Heart left ventricle (tissue), 13 donors: Measurements from ENCODE around the gene CSRP1.

Source experiments
- POLR2A ChIP-seq, 2 donors: fragments of 450-650 bp; IDR thresholded peaks; one replicate each; pipeline ENCODE4 v1.6.1; 2017; ENCODE audit warnings: antibody characterized with exemption in 2 of 2, mild to moderate bottlenecking in 2 of 2, moderate library complexity in 2 of 2
- TF ChIP-seq, protein P1 (sequence below), 12 donors: fragments of 200-600 bp; sonication (generic) in 4 of 12; IDR thresholded peaks; one replicate each; pipeline versions ENCODE4 v1.5.0 to v1.8.0; 2018 to 2022; ENCODE audit warnings: antibody characterized with exemption in 12 of 12, mild to moderate bottlenecking in 5 of 12
- donor health status: ischemic (EF 13 %, LVEDD 7.1; RV severe dilation, severe dysfunction).
- donor health status: DM: no; HTN: yes; CAD: no.
- donor health status: DM: no; HTN: no; CAD: no.
- donor health status: ischemic (EF 25% LVEDD 6.9; RV normal size, moderate dysfunction).
- donor health status: ischemic (EF 25% LVEDD 5.7; RV mildly dilated, moderate dysfunction).
- donor health status: ischemic (EF 35%, LVEDD 5.7; RV mildly dilated, moderate dysfunction).
- donor health status: nonischemic (EF 11% LVEDD 7.7; RV severe dilation, severe dysfunction).
- donor health status: DM: yes; HTN: yes; CAD: no.
- donor health status: PGD.
- donor health status: ischemic (EF 29% LVEDD 5.4; RV normal size, mild dysfunction).
- donor health status: nonischemic (EF 23%, LVEDD 6.1; RV moderate dilation, normal function).

DNA sequence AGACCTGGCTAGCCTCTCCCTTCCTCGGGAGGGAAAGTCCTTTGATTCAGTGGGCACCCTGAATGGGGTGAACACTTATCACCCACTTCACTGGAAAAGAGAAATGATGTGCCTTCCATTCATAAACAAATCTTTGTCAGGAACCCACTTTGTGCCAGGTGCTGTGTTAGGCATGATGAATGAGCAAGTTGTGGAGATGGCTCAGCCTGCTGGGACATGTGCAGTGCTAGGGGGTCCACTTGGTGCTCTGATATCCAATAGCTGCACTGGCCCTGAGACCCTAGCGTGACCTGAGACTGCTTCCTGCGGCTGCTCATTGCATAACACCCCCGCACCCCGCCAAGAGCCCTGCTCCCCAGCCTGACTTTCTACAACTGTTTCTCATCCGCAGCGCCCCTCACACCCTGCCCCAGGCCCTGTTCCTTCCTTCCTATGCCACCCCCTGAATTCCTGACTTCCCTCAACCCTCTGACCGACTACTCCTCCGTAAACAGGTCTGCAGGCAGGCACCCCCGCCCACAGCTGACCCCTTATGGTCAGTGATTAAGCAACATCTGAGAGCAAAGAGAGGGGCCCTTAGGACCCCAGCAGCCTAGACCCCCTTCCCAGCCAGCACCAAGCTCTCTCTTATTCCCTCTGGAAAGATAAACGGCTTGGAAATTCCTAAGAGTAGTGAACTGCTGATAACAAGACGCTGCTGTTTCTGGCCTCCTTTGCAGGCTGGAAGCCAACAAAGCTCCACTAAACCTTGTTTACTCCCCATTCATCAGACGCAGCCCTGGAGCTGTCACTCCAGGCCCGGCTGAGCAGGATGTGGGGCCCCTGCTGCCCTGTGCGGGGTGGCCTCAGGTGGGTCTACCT is 12.9 kb downstream of the CSRP1 start:
- TF ChIP-seq, protein P1, sequence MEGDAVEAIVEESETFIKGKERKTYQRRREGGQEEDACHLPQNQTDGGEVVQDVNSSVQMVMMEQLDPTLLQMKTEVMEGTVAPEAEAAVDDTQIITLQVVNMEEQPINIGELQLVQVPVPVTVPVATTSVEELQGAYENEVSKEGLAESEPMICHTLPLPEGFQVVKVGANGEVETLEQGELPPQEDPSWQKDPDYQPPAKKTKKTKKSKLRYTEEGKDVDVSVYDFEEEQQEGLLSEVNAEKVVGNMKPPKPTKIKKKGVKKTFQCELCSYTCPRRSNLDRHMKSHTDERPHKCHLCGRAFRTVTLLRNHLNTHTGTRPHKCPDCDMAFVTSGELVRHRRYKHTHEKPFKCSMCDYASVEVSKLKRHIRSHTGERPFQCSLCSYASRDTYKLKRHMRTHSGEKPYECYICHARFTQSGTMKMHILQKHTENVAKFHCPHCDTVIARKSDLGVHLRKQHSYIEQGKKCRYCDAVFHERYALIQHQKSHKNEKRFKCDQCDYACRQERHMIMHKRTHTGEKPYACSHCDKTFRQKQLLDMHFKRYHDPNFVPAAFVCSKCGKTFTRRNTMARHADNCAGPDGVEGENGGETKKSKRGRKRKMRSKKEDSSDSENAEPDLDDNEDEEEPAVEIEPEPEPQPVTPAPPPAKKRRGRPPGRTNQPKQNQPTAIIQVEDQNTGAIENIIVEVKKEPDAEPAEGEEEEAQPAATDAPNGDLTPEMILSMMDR (IDR thresholded peaks at IDR 0.05): no peak
- no peak for TF ChIP-seq POLR2A (IDR thresholded peaks at IDR 0.05)
